Activated CD4-positive, alpha-beta T cell treated with anti-CD3 and anti-CD28 coated beads, Interleukin-2, amount 10 ng/mL, durations not matched to agents 7 days and 5 days (primary cell): ENCODE results near the gene TANC1. TPM values are rescaled to one million over a fixed set of nuclear protein-coding genes. Genes with fewer than 3 reads are reported as not detected.
A peak's percentile ranks its signal among the peaks of the same experiment; 100 is the strongest.

Experiments used
- CTCF ChIA-PET: fragments of 350-600 bp; sonication (Branson Sonifier 250); formaldehyde crosslinking; loops from one replicate; lab custom pipeline; 2021; ENCODE audit warnings: antibody characterized with exemption; lab: Charles Lee
- POLR2A ChIA-PET: fragments of 350-600 bp; sonication (Branson Sonifier 250); formaldehyde crosslinking; loops from one replicate; lab custom pipeline; 2021; ENCODE audit warnings: antibody characterized with exemption; lab: Charles Lee
- DNase-seq: peaks from one replicate; pipeline ENCODE4 v3.0.0-alpha.2; 2020
- H3K27ac Mint-ChIP-seq: one replicate; pipeline ENCODE4 v1.8.0; 2021; ENCODE audit warnings: mild to moderate bottlenecking, moderate library complexity, mixed read lengths
- H3K27me3 Mint-ChIP-seq: one replicate; pipeline ENCODE4 v1.8.0; 2021; ENCODE audit warnings: mixed read lengths
- H3K36me3 Mint-ChIP-seq: one replicate; pipeline ENCODE4 v1.8.0; 2021; ENCODE audit warnings: low read depth, mixed read lengths
- H3K4me1 Mint-ChIP-seq: one replicate; pipeline ENCODE4 v1.8.0; 2021; ENCODE audit warnings: mixed read lengths
- H3K4me3 Mint-ChIP-seq: one replicate; pipeline ENCODE4 v1.8.0; 2021; ENCODE audit warnings: mild to moderate bottlenecking, moderate library complexity, mixed read lengths
- H3K9me3 Mint-ChIP-seq: one replicate; pipeline ENCODE4 v1.8.0; 2021; ENCODE audit warnings: mixed read lengths
- total RNA-seq, 2 experiments: library from RNA; stranded (reverse); gene quantifications; one replicate each; pipeline ENCODE4 v1.2.3, GENCODE V29; 2021

The TANC1 gene
- total RNA-seq, 2 experiments from 2014 or later, result 0.32 to 0.52 TPM

- CTCF ChIA-PET, result interaction anchor here (0.8 kb wide), 1 partner anchor 10 kb away, joined by 3 read pairs; no protein-coding TSS in a partner anchor
- Mint-ChIP-seq H3K27me3 (no peaks in the 10 kb centered on the region), H3K9me3 (no peaks in the 10 kb centered on the region), H3K4me1 (peaks cover 22% of the 10 kb centered on the region), H3K36me3 (no peaks in the 10 kb centered on the region), H3K27ac (no peak overlapping the region), H3K4me3 (no peak overlapping the region)
- DNase-seq, result no peak
- POLR2A ChIA-PET, result no interaction called here
Observed at GRCh38 chr2:159206736-159207380, 238.4 kb downstream of the TANC1 start.

- Mint-ChIP-seq H3K27ac (no peak overlapping the region), H3K36me3 (no peaks in the 10 kb centered on the region), H3K4me3 (no peak overlapping the region), H3K9me3 (no peaks in the 10 kb centered on the region), H3K4me1 (peaks cover 14% of the 10 kb centered on the region), H3K27me3 (no peaks in the 10 kb centered on the region)
- ChIA-PET POLR2A (no interaction called here), CTCF (interaction anchor here (1.7 kb wide), 1 partner anchor 13 kb away, joined by 4 read pairs; no protein-coding TSS in a partner anchor)
- no peak for DNase-seq
Observed at GRCh38 chr2:159208438-159208837, 240.0 kb downstream of the TANC1 start.

GRCh38 chr2:159209341-159210306 lies 241.2 kb downstream of the TANC1 start:
- H3K4me3 Mint-ChIP-seq, result no peak overlapping the region
- no peaks in the 10 kb centered on the region for H3K27me3 Mint-ChIP-seq
- peak overlapping the region; percentile 41 for H3K27ac Mint-ChIP-seq
- peak; percentile 69 for DNase-seq
- H3K4me1 Mint-ChIP-seq, result peaks cover 14% of the 10 kb centered on the region
- H3K9me3 Mint-ChIP-seq, result no peaks in the 10 kb centered on the region
- H3K36me3 Mint-ChIP-seq, result no peaks in the 10 kb centered on the region
- CTCF ChIA-PET, result interaction anchor here (0.6 to 1.7 kb wide), 3 partner anchors 12 to 77 kb away, joined by 3 to 5 read pairs (median 4); partner anchors contain the start of gene WDSUB1
- POLR2A ChIA-PET, result no interaction called here

- POLR2A ChIA-PET, result no interaction called here
- Mint-ChIP-seq H3K36me3 (no peaks in the 10 kb centered on the region), H3K27ac (no peak overlapping the region), H3K4me1 (peaks cover 14% of the 10 kb centered on the region), H3K9me3 (no peaks in the 10 kb centered on the region), H3K4me3 (no peak overlapping the region), H3K27me3 (no peaks in the 10 kb centered on the region)
- no peak for DNase-seq
- CTCF ChIA-PET, result interaction anchor here (0.7 kb wide), 1 partner anchor 307 kb away, joined by 3 read pairs; no protein-coding TSS in a partner anchor
Observed at GRCh38 chr2:159211447-159212396, 243.3 kb downstream of the TANC1 start.

- no peaks in the 10 kb centered on the region for H3K9me3 Mint-ChIP-seq
- no peaks in the 10 kb centered on the region for H3K27me3 Mint-ChIP-seq
- ChIA-PET CTCF (no interaction called here), POLR2A (no interaction called here)
- no peak overlapping the region for H3K27ac Mint-ChIP-seq
- H3K4me3 Mint-ChIP-seq, result no peak overlapping the region
- peaks cover 14% of the 10 kb centered on the region for H3K4me1 Mint-ChIP-seq
- H3K36me3 Mint-ChIP-seq, result no peaks in the 10 kb centered on the region
- no peak for DNase-seq
Observed at GRCh38 chr2:159213296-159213695, 244.9 kb downstream of the TANC1 start.

- no peaks in the 10 kb centered on the region for H3K27me3 Mint-ChIP-seq
- peaks cover 12% of the 10 kb centered on the region for H3K4me1 Mint-ChIP-seq
- no peaks in the 10 kb centered on the region for H3K9me3 Mint-ChIP-seq
- ChIA-PET POLR2A (no interaction called here), CTCF (interaction anchor here (0.9 to 1.9 kb wide), 4 partner anchors 9 to 145 kb away, joined by 3 to 8 read pairs (median 5); no protein-coding TSS in a partner anchor)
- DNase-seq, result no peak
- H3K4me3 Mint-ChIP-seq, result no peak overlapping the region
- H3K36me3 Mint-ChIP-seq, result no peaks in the 10 kb centered on the region
- H3K27ac Mint-ChIP-seq, result no peak overlapping the region
Observed at GRCh38 chr2:159214325-159214865, 246.0 kb downstream of the TANC1 start.

GRCh38 chr2:159215116-159215515 lies 246.7 kb downstream of the TANC1 start:
- POLR2A ChIA-PET, result no interaction called here
- CTCF ChIA-PET, result interaction anchor here (0.9 to 1.9 kb wide), 4 partner anchors 9 to 144 kb away, joined by 3 to 8 read pairs (median 5); no protein-coding TSS in a partner anchor
- H3K4me3 Mint-ChIP-seq, result no peak overlapping the region

GRCh38 chr2:159217676-159218075 lies 249.2 kb downstream of the TANC1 start:
- no peaks in the 10 kb centered on the region for H3K4me1 Mint-ChIP-seq
- ChIA-PET POLR2A (no interaction called here), CTCF (no interaction called here)
- no peak overlapping the region for H3K27ac Mint-ChIP-seq
- no peak for DNase-seq
- no peaks in the 10 kb centered on the region for H3K27me3 Mint-ChIP-seq
- no peak overlapping the region for H3K4me3 Mint-ChIP-seq
- H3K9me3 Mint-ChIP-seq, result no peaks in the 10 kb centered on the region
- no peaks in the 10 kb centered on the region for H3K36me3 Mint-ChIP-seq

More at GRCh38 chr2:159215116-159215515, 246.7 kb downstream of the TANC1 start:
- H3K36me3 Mint-ChIP-seq, result no peaks in the 10 kb centered on the region
- no peaks in the 10 kb centered on the region for H3K27me3 Mint-ChIP-seq
- no peaks in the 10 kb centered on the region for H3K9me3 Mint-ChIP-seq
- no peak for DNase-seq
- H3K4me1 Mint-ChIP-seq, result peaks cover 4% of the 10 kb centered on the region
- no peak overlapping the region for H3K27ac Mint-ChIP-seq

- POLR2A ChIA-PET, result no interaction called here
- DNase-seq, result no peak
- no peaks in the 10 kb centered on the region for H3K4me1 Mint-ChIP-seq
- no peaks in the 10 kb centered on the region for H3K36me3 Mint-ChIP-seq
- no peaks in the 10 kb centered on the region for H3K27me3 Mint-ChIP-seq
- H3K27ac Mint-ChIP-seq, result no peak overlapping the region
- no peak overlapping the region for H3K4me3 Mint-ChIP-seq
- H3K9me3 Mint-ChIP-seq, result no peaks in the 10 kb centered on the region
- CTCF ChIA-PET, result no interaction called here
Observed at GRCh38 chr2:159218389-159218788, 249.9 kb downstream of the TANC1 start.

- Mint-ChIP-seq H3K4me3 (no peak overlapping the region), H3K36me3 (no peaks in the 10 kb centered on the region), H3K27ac (no peak overlapping the region), H3K27me3 (no peaks in the 10 kb centered on the region), H3K9me3 (no peaks in the 10 kb centered on the region), H3K4me1 (peaks cover 2% of the 10 kb centered on the region)
- ChIA-PET CTCF (interaction anchor here (0.9 kb wide), 1 partner anchor 14 kb away, joined by 5 read pairs; no protein-coding TSS in a partner anchor), POLR2A (no interaction called here)
- DNase-seq, result no peak
Observed at GRCh38 chr2:159219394-159219998, 251.1 kb downstream of the TANC1 start.

GRCh38 chr2:159224061-159224813 lies 255.8 kb downstream of the TANC1 start:
- H3K4me1 Mint-ChIP-seq, result peaks cover 26% of the 10 kb centered on the region
- CTCF ChIA-PET, result interaction anchor here (1.4 kb wide), 2 partner anchors 10 to 12 kb away, joined by 3 to 8 read pairs; no protein-coding TSS in a partner anchor
- H3K4me3 Mint-ChIP-seq, result no peak overlapping the region
- H3K27ac Mint-ChIP-seq, result no peak overlapping the region
- H3K36me3 Mint-ChIP-seq, result no peaks in the 10 kb centered on the region
- no peak for DNase-seq
- no peaks in the 10 kb centered on the region for H3K27me3 Mint-ChIP-seq
- H3K9me3 Mint-ChIP-seq, result no peaks in the 10 kb centered on the region
- POLR2A ChIA-PET, result no interaction called here
